GM21723 (cell line): Measurements from ENCODE around the gene ATP9B.
"Not testable (repeated sequence)": the region's sequence is repeated elsewhere in the genome, so short reads cannot be mapped to it uniquely, and the experiment has no call there.

Experiments used
- ATAC-seq: cut with Tn5 transposase; IDR thresholded peaks from one replicate; pipeline ENCODE4 v1.9.1; 2021; ENCODE audit warnings: mild to moderate bottlenecking, moderate library complexity; ENCODE audit not compliant: unreplicated experiment

Gene ATP9B

DNA sequence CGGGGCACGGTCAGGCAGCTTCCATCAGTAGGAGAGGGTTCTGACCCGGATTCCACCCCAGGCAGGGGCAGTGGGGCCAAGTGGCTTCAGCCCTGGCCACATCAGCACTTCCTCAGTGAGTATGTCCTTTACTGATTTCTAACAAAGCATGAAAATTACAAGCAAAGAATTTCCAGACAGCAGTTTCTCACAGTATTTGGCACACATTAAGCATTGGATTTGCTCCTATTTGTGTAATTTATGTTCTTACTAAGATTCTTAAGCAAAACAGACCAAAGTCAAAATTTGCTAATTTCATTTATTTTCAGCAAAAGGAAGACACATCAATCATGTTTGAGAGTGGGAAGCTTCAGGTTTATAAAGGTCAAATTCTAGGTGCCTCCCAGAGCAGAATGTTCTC, 253.2 kb downstream of the ATP9B start:
- no peak for ATAC-seq

- no peak for ATAC-seq
These were observed 254.3 kb downstream of the ATP9B start for GRCh38 chr18:79323471-79323870.

DNA sequence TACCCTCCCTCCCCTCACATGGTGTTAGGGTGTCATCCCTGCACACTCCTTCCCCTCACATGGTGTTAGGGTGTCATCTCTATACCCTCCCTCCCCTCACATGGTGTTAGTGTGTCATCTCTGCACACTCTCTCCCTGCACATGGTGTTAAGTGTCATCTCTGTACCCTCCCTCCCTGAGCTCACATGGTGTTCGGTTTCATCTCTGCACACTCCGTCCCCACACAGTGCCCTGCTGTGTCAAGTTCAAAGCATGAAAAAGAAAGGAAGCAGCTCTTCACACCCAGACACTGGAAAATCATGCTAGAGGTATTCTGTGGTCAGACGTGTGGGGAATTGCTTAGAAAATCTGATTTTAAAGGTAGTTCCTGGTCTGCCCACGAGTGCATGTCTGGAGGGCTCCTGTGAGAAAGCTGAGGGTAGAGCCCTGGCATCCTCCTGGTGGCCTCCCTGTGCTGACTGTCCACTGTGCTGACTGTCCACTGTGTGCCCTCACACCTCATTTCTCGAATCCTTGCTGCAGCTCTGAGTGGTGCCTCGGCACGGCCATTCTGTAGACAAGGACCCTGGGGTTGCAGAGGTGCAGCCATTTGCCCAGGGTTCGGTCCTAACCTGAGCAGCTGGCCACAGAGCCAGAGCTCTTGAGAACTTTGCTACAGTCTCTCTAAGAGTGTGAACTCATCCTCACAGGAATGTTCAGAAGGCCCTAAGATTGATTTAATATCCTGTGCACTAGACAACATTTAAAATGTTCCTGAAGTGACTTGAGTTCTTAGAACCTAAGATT, 257.4 kb downstream of the ATP9B start:
- no peak for ATAC-seq

GRCh38 chr18:79327199-79327721, 258.1 kb downstream of the ATP9B start:
- ATAC-seq = no peak

- ATAC-seq = not testable (repeated sequence)
These were observed 258.7 kb downstream of the ATP9B start for GRCh38 chr18:79327915-79328314.

DNA sequence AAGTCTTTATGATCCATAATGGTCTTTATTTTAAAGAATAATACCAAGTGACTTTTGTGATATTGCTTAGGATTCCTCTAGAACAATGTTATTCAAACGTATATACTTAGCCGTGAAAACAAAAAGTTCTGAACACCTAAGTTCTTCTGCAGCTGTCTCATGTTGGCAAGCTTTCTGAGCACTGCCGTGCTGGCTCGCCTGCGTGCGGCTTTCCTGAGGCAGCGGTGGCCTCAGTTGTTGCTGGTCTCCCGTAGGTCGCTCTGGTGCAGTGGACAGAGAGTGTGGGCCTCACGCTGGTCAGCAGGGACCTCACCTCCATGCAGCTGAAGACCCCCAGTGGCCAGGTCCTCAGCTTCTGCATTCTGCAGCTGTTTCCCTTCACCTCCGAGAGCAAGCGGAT, 259.7 kb downstream of the ATP9B start:
- ATAC-seq = no peak

- no peak for ATAC-seq
These were observed 260.6 kb downstream of the ATP9B start for GRCh38 chr18:79329786-79330185.

GRCh38 chr18:79332646-79333045, 263.5 kb downstream of the ATP9B start:
- ATAC-seq = no peak

- ATAC-seq = no peak
These were observed 263.9 kb downstream of the ATP9B start for GRCh38 chr18:79333046-79333445.

DNA sequence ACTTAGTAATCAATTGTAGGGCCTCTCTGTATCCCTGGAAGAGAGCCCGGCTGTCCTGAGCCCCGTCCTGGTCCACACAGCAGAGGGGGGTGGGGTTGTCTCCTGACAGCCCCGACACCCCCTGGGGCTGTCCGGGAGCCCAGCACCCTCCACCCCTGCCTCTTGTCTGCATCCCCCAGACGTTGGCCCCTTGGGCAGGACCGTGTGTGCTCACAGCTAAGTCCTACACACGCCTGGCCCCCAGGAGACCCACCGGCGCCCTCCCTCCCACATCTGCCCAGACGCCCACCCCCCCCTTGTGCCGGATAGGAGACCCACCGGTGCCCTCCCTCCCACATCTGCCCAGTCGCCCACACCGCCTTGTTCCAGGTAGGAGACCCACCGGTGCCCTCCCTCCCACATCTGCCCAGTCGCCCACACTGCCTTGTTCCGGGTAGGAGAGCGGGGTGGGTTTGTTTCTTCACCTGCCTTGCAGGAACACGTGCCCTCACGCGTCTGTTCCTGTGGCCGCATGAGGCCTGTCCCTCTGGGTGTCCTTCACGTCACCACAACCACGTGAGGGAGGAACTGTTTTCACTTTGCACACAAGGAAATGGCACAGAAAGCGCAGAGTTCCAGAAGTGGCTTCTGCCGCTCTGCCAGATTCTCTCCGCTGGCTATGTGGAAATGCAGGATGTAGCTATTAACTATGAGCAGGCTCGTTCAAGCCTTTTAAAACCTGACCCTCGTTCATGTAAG, 265.5 kb downstream of the ATP9B start:
- ATAC-seq = no peak

GRCh38 chr18:79335833-79336360, 266.7 kb downstream of the ATP9B start:
- ATAC-seq = no peak

GRCh38 chr18:79336556-79337142, 267.5 kb downstream of the ATP9B start:
- no peak for ATAC-seq

DNA sequence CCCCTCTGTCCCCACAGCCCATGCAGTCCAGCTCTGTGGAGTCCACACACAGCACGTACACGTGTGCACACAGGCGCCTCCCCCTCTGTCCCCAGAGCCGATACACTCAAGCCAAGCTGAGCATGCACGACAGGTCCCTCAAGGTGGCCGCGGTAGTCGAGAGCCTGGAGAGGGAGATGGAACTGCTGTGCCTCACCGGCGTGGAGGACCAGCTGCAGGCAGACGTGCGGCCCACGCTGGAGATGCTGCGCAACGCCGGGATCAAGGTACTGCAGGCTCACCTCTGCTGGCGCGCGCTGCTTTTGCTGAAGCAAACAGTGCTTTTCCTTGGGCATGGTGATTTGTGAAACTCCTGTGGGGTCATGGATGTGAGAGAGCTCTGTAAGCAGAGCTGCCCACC, 268.0 kb downstream of the ATP9B start:
- no peak for ATAC-seq

GRCh38 chr18:79337620-79338019, 268.4 kb downstream of the ATP9B start:
- ATAC-seq = no peak

DNA sequence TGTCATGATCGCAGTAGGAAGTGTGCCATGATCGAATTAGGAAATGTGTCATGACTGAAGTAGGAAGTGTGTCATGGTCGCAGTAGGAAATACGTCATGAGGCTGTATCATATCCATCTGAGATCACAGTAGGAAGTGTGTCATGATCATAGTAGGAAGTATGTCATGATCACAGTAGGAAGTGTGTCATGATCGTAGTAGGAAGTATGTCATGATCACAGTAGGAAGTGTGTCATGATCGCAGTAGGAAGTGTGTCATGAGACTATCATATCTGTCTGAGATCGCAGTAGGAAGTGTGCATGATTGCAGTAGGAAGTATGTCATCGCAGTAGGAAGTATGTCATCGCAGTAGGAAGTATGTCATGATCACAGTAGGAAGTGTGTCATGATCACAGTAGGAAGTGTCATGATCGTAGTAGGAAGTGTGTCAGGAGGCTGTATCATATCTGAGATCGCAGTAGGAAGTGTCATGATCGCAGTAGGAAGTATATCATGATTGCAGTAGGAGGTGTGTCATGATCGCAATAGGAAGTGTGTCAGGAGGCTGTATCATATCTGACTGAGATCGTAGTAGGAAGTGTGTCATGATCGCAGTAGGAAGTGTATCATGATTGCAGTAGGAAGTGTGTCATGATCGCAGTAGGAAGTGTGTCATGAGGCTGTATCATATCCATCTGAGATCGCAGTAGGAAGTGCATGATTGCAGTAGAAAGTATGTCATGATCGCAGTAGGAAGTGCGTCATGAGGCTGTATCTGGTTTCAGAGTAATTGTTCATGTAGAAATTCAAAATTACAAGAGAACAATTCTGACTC, 270.1 kb downstream of the ATP9B start:
- no peak for ATAC-seq

DNA sequence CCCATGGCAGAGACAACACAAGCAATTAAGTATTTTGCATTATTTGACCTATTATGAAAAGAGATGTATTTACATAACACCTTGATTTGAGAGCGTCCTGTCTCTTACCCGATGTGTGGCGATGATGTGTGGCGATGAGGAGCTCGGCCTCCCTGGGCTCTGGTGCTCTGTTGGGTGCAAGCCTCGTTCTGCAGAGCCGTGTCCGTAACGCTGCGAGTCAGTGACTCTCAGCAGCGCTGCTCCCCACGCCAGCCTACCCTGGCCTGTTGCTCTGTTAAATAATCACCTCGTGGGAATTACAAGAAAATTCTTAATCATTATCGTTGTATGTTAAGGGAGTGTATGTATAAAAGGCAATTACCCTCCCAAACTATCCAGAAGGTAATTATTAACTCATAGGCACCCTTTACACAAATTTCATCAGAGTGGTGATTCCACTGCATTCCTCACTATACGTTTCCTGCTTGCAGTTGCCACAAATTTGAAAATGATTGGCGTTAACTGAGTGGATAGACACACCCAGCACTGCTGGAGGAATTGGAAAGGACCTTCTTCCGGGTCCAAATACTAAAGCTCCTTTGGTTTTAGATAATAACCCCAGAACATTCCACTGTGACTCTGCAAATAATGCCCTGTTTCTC, 274.5 kb downstream of the ATP9B start:
- no peak for ATAC-seq

DNA sequence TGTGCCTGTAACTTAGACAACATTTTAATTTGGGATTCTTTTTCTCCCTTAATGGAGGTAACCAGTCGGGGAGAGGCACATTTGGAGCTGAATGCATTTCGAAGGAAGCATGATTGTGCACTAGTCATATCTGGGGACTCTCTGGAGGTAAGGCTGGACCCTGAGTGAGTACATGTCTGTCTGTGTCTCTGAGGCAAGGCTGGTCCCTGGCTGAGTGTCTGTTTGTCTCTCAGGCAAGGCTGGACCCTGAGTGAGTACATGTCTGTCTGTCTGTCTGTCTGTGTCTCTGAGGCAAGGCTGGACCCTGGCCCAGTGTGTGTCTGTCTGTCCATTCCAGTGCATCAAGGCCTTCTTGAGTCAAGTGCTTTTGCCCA, 275.0 kb downstream of the ATP9B start:
- no peak for ATAC-seq

GRCh38 chr18:79345366-79345765, 276.2 kb downstream of the ATP9B start:
- no peak for ATAC-seq

DNA sequence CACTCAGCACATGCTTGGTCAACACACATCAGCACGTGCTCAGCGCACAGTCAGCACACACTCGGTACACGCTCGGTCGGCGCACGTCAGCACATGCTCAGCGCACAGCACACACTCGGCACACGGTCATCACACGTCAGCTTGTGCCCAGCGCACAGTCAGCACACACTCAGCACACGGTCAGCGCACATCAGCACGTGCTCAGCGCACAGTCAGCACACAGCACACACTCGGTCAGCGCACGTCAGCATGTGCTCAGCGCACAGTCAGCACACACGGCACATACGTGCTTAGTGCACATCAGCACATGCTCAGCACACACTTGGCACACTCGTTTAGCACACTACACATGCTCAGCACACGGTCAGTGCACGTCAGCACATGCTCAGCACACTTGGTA, 276.8 kb downstream of the ATP9B start:
- ATAC-seq = no peak

DNA sequence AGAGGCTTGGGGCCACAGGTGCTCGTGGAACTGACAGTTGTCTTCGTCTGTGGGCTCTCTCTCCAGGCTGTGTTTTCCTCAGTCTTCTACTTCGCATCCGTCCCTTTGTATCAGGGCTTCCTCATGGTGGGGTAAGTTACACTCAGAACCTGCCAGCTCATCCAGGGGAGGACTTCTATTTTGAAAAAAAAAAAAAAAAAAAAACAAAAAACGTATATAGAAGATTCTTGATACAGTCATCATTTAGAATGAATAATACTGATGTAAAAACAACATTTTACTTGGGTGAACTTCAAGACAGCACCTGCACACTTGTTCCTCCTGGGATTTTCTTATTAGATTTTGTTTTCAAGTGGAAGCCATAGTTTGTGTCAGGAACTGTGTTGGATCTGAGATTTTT, 278.9 kb downstream of the ATP9B start:
- no peak for ATAC-seq
